Measurements from ENCODE around the gene CMTM8.

CMTM8 gene

DNA sequence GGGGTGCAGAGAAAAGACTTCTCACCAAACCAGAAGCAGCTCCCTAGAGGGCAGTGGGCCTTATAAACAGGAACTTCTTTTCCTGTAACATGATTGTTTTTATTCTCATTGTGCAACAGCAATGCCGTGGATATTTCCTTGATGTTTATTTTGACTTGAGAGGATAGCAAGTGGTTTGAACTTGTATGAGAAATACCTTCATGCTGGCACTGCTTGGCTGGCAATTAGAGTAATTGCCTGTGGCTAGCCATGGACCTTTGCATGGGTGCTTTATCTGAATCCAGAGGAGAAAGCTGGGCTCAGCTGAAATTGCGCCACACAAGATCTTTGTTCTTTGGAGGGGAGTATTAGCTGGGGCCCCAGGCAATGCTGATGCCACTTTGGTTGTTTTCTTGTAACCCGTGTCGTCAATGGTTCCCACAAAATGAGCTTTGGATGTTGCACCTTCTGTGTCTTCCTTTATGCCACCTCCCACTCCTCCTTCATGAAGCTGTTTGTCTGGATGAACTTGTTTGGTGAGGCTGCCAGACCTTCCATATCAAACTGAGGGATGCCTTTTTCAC is 37.9 kb downstream of the CMTM8 start:
- DNase-seq (ENCODE audit: low read depth in 2 of 3, low spot score in 2 of 3), result no peak

DNA sequence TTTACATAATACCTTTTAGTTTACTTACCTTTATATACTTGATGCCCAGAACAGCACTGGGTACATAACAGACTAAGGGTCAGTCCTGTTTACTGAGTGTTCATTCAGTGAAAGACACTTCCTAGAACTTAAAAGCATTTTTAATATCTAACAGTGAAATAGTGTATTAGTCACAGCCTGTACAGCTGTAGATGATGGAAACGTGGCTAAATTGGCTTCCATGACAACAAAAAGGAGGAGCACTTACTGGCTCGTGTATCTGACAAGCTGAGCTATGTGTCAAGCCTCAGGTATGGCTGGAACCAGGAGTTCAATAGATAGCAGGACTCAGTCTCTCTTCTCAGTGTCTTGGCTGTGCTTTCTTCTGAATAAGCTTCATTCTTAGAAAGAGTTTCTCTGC is 40.2 kb downstream of the CMTM8 start:
- no peak for DNase-seq (ENCODE audit: low read depth in 2 of 3, low spot score in 2 of 3)

DNA sequence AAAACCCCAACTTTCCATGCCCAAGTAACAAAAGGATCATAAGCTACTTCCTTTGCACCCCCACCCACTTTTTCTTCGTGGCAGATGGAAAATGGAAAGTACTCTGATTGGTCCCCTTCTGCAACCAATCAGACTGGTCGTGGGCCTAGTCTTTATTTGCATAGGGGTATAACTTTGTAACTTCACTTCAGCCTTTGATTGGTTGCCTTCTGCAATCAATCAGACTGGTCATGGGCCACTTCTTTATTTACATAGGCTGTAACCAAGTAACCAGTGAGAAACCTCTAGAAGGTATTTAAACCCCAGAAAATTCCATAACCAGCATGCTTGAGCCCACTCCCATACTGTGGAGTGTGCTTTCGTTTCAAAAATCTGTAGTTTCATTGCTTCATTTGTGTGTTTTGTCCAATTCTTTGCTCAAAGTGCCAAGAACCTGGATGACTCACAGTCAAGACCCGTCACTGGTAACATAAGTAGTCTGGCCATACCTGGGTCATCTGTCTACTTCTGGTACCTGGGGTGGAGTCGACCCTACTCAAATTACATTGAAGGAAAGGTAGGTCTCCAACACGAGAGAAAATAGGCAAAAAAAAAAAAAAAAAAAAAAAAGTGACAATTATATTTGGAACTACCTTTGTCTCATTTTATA is 41.9 kb downstream of the CMTM8 start:
- DNase-seq (ENCODE audit: low read depth in 2 of 3, low spot score in 2 of 3), result no peak

DNA sequence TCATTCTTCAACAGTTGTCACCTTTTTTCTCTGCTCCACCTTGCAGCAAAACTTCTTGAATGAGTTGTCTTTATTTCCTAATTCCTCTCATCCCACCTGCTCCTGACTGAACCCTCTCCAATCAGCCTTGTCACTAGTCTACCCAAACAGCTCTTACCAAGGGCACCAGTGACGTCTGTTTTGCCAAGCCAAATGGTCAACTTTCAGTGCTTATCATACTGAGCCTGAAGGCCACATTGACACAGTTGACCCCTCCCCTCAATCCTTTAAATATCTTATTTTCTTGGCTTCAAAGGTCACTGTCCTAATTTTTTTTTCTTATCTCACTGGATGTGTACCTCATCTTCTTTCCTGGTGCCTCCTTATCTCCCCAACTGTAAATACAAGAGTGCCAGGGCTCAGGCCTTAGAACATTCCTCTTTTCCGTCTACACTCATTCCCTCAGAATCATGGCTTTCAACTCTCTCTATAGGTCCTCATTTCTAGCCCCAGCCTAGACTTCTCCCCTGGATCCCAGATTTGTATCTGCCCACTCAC is 43.2 kb downstream of the CMTM8 start:
- no peak for DNase-seq (ENCODE audit: low read depth in 2 of 3, low spot score in 2 of 3)

DNA sequence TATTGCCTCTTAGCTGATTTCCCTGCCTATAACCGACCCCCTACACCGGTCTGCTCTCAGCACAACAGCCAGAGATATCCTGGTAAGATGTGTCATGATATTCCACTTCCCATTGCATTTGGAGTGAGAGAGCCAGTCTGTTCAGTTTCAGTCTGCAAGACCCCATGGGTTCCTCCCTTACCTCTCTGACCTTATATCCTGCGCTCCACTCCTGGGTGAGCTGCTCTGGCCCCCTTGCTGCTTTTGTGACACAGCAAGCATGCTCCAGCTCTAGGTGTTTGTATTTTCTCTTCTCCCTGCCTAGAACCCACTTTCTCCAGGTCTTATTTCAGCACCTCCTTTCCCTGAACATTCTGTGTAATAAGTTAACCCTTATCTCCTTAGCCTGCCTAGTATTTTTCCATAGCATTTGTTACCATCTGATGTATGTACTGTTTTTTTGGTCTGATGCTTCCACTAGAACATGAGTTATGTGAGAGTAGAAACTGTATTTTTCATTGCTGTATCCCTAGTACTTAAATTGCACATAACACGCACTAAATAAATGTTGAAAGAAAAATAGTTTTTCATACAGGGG is 44.2 kb downstream of the CMTM8 start:
- DNase-seq (ENCODE audit: low read depth in 2 of 3, low spot score in 2 of 3), result no peak

DNA sequence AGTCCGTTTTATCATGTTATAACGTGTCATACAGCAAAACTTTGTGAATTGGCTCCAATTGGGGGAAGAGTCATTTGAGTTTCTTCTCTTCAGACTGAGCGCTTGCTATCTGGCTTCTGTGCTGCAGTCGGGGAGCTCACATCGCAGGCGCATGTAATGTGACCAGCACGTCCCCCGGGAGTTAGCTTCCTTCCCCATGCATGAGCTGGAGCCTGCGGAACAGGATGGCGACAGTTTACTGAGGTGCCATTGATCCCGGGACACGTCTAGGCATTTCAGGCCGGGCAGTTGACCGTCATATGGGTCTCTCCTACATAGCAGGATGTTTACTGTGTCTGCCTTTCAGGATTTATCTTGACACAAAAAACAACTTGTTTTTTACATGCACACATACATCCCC is 44.8 kb downstream of the CMTM8 start:
- no peak for DNase-seq (ENCODE audit: low read depth in 2 of 3, low spot score in 2 of 3)

DNA sequence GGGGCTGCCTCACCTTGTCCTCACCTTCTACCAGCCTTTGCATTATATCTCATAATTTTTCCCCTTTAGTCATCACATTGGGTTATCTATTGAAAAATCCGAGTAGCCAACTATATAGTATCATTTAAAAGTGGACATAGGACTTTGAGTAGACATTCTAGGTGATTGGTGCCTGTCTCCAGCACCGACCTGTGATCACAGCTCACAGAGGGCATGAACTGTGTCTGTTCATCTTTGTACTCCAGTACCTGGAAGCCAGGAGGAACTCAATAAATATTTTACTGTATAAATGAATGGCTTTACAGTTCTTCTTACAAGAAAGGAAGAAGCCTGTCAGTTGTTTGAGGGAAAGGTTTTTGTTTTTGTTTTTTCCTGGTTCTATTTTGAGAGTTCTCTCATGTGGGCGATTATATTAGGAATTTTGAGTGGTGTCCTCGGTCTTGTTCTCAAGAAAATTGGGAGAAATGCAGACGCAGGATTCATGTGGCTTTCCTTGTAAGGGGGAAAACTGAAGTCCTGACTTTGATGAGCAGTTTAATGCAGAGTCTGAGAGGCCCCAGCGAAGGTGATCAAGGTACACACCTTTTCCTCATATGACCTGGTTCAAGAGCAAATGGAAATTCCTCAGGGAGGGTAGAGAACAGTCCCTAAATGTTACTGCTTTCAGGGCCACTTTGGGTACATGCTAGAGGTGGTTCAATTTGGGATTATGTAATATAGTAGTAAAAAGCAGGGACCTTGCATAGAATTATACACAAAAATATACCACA is 46.1 kb downstream of the CMTM8 start:
- no peak for DNase-seq (ENCODE audit: low read depth in 2 of 3, low spot score in 2 of 3)

DNA sequence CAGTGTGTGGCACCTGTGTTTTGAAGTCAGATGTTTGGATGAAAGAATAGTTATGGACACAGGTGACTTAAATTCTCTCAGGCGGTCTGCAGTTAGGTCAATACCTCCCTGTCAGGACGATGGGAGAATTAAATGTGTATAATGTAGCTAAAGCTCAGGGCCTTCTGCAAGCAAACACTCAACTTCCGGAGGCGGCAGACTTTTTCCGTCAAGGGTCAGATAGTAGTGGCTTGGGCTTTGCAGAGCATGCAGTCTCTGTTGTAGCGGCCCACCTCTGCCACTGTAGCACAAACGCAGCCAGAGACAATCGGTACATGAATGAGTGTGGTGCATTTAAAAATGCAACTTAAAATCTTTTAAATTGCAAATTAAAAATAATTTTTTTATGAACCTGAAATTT is 47.4 kb downstream of the CMTM8 start:
- no peak for DNase-seq (ENCODE audit: low read depth in 2 of 3, low spot score in 2 of 3)

DNA sequence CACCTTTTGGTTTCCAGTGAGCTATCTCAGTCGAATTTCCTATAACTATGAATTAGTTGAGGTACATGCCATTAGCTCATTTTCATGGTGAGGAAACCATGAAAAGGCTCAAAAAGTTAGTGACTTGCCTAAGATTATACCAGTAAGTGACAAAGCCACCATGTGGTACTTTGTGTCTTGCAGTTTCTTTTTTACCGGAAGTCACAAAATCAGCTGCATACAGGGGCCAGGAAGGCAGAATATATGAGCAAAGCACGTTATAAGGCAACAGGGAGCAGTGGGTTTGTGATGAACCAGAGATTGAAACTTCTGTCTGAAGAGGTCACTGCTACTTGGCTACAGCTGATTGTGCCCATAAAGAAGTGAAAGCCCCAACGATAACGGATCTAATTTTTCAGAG is 50.3 kb downstream of the CMTM8 start:
- DNase-seq (ENCODE audit: low read depth in 2 of 3, low spot score in 2 of 3), result no peak

DNA sequence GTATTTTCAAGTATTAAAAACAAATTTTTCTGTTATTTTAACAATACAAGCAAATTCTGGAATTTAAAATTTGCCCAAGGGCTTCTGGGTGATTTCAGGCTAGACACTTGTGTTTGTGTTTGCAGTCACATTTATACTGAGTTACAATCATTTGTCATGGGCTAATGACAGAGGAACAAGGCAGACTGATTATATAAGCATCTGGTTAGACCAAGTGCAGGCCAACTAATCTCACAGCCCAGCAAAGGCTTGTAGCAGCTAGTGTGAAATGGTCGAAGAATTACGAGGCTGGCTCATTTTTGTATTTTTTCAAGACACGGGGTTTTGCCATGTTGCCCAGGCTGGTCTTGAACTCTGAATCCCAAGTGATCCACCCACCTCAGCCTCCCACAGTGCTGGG is 52.1 kb downstream of the CMTM8 start:
- DNase-seq (ENCODE audit: low read depth in 2 of 3, low spot score in 2 of 3), result no peak

DNA sequence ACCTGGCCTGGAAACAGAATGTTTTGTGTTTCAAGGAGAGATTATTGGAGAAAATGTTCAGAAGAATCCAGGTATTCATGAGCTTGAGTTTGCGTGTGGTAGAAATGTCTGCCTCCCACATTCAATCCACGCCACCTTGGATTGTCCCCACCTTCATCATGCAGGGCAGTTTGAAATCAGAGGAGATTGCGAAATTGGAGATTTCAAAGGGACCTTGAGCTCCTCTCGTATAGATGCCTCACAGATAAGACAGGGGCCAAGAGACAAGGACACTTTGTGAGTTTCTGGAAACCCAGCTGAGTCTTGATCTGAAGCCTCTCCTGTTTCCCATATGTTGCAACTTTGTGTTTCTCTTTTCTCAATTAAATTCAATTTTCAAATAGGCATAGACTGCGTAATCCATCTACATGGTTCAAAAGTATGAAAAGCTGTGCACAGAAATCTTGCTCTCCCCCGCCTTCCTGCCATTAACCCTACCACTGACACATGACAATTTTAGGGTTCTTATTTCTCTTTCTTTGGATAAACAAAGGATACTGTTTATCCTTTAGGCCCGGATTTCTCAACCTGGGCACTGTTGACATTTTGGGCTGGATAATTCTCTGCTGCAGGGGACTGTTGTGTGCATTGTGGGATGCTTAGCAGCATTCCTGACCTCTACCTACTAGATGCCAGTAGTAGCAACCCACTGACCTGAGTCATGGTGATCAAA is 53.8 kb downstream of the CMTM8 start:
- DNase-seq (ENCODE audit: low read depth in 2 of 3, low spot score in 2 of 3), result no peak

DNA sequence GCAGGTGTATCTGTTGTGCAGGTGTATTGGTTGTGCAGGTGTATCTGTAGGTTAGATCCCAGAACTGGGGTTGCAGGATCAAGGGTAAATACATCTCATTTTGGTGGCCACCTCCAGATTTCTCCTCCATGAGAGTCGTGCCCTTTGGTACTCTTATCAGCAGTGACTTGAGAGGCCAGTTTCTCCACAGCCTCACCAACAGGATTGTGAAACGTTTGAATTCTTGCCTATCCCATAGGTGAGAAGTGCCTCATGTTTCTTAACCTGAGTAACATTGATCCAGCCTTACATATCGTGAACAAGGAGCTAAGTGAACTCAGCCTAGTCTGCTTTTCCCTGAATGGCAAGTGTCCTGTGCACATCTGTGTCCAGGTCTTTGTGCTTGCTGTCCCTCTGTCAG is 55.4 kb downstream of the CMTM8 start:
- no peak for DNase-seq (ENCODE audit: low read depth in 2 of 3, low spot score in 2 of 3)

DNA sequence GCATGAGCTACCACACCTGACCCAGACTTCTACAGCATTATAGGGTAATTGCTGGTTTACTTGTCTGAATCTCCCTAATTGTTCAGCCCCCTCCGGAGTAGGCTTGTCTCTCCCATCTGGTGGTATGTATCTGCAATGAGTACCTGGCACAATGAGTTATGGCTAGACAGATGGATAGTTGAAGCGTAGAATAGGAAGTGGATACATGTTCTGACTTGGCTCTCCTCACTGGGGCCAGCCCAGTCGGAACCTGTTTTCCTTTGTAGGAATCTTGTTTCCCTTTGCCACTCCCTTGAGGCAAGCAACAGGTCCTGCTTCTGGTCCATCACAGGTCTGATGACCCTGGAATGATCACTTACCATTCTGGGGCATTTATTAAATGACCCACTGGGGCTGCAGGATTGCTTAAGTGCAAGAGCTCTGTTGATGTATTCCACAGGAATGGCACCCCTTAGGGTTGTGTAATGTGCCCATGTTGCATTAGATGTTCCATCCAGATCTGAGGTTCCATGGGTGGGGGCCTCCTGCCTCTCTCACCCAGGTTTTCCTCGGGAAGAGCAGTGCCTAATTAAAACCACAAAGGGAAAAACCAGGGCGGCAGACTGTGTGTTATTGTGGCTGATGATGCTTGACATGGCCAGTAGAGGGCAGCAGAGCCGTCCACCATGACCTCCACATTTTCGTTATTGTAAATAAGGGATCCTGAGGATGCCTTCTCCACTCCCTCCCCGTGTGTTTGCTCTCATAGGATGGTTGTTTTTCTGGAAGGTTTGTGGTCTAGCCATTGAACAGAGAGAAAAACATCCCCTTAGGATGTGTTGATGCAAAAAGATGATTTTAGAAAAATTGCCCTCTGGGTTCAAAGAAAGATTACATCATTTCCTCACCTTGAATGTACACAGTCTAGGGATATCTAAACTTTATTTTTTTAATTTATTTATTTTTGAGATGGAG is 58.0 kb downstream of the CMTM8 start:
- DNase-seq (ENCODE audit: low read depth in 2 of 3, low spot score in 2 of 3), result peak in 2 of 3 experiments; percentile 3 to 36

DNA sequence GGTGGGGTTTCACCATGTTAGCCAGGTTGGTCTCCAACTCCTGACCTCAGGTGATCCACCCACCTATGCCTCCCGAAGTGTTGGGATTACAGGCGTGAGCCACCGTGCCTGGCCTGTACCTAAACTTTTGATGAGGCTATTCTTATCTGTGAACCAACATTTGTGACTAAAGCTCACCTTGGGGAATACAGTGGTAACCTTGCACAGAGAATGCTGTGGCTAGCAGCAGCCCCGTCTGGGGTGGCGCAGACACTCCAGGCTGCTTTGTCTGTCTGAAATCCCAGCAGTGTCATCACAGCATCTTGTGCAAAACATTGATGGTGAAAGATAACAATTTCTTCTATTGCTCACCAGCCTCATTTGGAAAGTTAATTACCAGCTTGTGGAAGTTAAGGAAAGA is 58.9 kb downstream of the CMTM8 start:
- no peak for DNase-seq (ENCODE audit: low read depth in 2 of 3, low spot score in 2 of 3)

DNA sequence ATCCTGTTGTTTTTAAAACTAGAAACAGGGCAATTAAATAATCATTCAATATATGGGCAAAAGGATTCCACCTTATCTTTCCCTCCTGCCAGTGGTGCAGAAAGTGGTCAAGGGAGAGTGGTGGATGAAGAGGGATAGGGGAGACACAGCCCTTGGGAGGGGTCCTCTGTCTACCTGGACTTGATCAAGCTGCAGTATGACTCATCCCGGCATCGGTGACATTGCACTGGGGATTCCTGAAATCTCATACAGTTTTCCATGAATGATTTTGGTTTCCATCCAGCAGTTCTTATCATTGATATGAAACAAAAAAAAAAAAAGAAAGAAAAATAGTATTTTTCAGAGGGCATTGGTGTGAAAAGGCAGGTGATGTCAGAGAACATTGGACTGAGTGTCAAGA is 62.9 kb downstream of the CMTM8 start:
- DNase-seq (ENCODE audit: low read depth in 2 of 3, low spot score in 2 of 3), result no peak

DNA sequence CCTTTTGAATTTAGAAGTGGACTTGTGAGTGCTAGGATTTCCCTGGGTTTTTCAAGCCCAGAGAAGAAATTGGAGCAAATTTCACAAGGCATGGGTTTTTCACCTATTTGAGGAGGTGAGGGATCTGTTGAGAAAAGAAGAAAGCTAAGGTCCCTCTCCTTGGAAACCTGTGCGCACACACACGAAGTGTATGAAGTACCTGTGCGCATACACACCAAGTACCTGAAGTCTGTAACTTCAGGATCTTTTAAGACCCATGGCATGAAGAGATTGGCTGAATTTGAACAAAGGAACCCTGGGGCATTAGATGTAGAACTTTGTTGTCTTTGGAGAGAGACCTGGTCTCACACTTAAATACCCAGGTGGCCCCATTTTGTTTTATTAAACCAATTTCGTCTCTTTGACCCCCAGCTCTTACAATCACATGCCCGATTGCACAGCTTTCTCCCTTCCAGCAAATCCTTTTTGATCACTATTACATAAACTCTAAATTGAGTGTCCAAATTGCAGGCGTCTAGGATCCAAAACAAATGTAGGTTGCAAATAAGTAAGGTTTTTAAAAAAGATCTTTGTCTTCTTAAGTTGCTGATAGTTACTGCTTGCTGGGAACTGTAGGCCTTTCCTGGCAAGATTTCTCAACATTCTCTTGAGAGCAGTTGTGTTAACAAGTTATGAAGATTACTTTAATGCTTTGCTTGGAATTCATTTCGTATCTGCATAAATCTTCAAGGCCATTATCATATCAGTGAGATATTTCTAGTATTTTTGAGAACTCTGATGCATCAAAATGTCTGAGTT is 64.3 kb downstream of the CMTM8 start:
- no peak for DNase-seq (ENCODE audit: low read depth in 2 of 3, low spot score in 2 of 3)

DNA sequence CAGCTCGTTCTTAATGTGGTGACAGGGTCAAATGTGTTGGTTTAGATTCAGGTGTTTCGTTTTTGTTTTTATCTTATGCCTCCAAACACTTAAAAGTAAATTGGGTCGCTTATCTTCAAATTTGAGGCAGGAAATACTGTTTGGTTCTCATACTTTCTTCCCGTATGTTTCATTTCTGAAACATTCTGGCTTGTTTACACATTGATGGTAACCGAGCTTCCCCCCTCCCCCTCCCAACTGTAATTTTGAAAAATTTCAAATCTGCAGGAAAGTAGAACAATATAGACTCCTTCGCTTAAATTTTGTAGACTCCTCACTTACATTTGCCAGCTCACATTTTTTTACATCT is 64.9 kb downstream of the CMTM8 start:
- DNase-seq (ENCODE audit: low read depth in 2 of 3, low spot score in 2 of 3), result no peak

DNA sequence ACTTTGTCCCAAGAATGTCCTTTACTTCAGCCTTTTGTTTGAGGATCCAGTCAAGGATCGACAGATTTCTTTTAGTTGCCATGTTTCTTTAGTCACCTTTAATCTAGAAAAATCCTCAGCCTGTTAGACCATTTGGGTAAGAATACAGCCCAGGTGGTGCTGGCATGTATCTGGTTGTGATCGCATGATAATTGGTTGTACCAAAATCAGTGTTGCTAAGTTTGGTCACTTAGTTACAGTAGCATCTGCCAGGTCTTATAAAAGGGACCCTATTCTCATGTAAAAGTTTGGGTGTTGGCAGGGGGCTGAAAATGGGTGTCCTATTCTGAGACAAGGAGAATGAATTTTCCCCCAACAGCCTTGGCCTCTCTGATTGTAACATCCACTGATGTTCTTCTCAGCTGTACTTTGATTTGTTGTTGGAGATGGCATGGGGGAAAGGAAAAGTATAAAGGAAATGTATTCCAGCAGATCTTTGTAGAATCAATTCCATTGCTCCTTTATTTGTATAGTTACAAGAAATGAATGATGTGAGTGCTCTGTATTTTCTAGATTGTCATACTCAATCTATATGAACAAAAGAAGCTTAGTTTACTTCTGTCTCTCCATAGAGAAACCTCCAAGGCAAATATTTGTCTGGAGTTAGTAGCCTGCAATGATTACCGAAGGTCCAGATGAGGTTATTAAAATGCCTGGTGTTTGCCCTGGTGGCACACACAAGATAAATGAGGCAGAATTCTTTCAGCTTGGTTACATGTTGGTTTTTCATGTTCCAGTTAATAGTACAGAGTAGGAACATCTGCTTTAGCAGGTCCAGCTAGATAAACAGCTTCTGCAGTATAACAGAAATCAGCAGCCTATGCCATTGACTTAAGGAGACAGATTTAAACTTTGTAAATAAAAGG is 65.7 kb downstream of the CMTM8 start:
- no peak for DNase-seq (ENCODE audit: low read depth in 2 of 3, low spot score in 2 of 3)
